Measurements from ENCODE around the gene TCFL5. TPM values are rescaled to one million over a fixed set of nuclear protein-coding genes. Genes with fewer than 3 reads are reported as not detected.

TCFL5 gene
- total and polyA plus RNA-seq, 2 donors (not counting 3 experiments of a cell fraction or from before 2014, with no cell fraction given) = 4.4 to 11.1 TPM

DNA sequence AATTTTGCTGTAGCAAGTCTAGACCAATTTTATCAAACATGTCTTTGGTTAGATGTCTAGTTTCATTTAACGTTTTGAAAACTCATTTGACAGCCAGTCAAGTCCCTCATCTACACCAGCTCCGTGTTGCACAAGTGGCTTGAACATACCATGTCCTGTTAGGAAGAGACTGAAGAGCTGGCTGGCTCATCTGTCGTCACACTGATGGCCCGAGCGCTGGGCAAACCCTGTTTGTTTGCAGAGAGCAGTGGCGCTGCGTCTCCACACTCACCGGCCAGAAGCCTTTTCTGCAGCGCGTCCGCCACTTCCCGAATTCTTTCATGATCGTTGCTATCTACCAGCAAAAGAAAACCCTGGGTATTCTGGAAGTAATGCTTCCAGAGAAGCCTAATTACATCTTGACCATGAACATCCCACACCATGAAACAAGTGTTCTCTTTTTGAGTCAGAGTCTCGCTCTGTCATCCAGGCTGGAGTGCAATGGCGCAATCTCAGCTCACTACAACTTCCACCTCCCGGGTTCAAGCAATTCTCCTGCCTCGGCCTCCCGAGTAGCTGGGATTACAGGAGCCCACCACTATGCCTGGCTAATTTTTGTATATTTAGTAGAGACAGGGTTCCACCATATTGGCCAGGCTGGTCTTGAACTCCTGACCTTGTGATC is 10.7 kb upstream of the TCFL5 start:
- BruUV-seq (replicated peaks) = no TSS peak
- intact Hi-C loops (cut with micrococcal nuclease) (no loop called here), dilution Hi-C loops (cut with MboI; ENCODE audit: extremely low pct_ligation_motif_present, low sequenced_read_pairs) (no loop called here)
- Histone ChIP-seq H3K36me3 (ENCODE audit: control insufficient read depth in 2 of 2, extremely low read depth in 1 of 2, insufficient read depth in 2 of 2, low read length in 2 of 2) (no peaks in the 10 kb centered on the region), H3K9me3 (replicated peaks; ENCODE audit: control insufficient read depth, insufficient read depth, low read length) (no peaks in the 10 kb centered on the region), H3K27ac (ENCODE audit: insufficient read depth, low read depth, low read length) (no peak overlapping the region), H3K4me3 (replicated peaks in 1 of 3; ENCODE audit: insufficient read depth in 1 of 3, low read depth in 1 of 3, low read length in 3 of 3) (no peak overlapping the region), H3K4me1 (ENCODE audit: control insufficient read depth, extremely low read depth, insufficient read depth, low read length) (peaks cover 5% of the 10 kb centered on the region), H3K9ac (replicated peaks; ENCODE audit: extremely low read depth, insufficient read depth, low read length) (no peak overlapping the region), H4K20me1 (replicated peaks; ENCODE audit: control insufficient read depth, extremely low read depth, insufficient read depth, low read length) (no peaks in the 10 kb centered on the region), H2AFZ (ENCODE audit: low read depth, low read length) (no peak overlapping the region), H3K27me3 (ENCODE audit: control insufficient read depth in 2 of 2, insufficient read depth in 2 of 2, low read length in 2 of 2) (no peaks in the 10 kb centered on the region), H3K9me1 (replicated peaks; ENCODE audit: control insufficient read depth, extremely low read depth, insufficient read depth, low read length) (no peaks in the 10 kb centered on the region), H3K79me2 (ENCODE audit: control insufficient read depth, insufficient read depth, low read length) (no peaks in the 10 kb centered on the region), H3K4me2 (ENCODE audit: insufficient read depth, low read length) (no peak overlapping the region)
- POLR2A ChIA-PET = interaction anchor here (0.7 kb wide), 1 partner anchor 35 kb away, joined by 3 read pairs; no protein-coding TSS in a partner anchor
- FAIRE-seq = no peak
- no peak for DNase-seq (ENCODE audit: low read depth, low spot score)
- CTCF ChIA-PET = interaction anchor here (1.4 to 4.8 kb wide), 4 partner anchors 11 to 137 kb away, joined by 4 to 38 read pairs (median 10); partner anchors contain the start of gene TCFL5
- TF ChIP-seq EZH2 (IDR thresholded peaks at IDR 0.05; ENCODE audit: borderline replicate concordance, low read depth, low read length, severe bottlenecking) = no peak
- no peak for TF ChIP-seq JUN (IDR thresholded peaks at IDR 0.05; ENCODE audit: borderline replicate concordance, insufficient read depth, insufficient read length, low read depth)
- TF ChIP-seq, protein P1, sequence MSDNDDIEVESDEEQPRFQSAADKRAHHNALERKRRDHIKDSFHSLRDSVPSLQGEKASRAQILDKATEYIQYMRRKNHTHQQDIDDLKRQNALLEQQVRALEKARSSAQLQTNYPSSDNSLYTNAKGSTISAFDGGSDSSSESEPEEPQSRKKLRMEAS (IDR thresholded peaks at IDR 0.05; ENCODE audit: insufficient read depth, insufficient read length) = no peak
- no peak for TF ChIP-seq POLR2A (IDR thresholded peaks at IDR 0.05; ENCODE audit: low read depth, low read length)
- TF ChIP-seq, protein P2, sequence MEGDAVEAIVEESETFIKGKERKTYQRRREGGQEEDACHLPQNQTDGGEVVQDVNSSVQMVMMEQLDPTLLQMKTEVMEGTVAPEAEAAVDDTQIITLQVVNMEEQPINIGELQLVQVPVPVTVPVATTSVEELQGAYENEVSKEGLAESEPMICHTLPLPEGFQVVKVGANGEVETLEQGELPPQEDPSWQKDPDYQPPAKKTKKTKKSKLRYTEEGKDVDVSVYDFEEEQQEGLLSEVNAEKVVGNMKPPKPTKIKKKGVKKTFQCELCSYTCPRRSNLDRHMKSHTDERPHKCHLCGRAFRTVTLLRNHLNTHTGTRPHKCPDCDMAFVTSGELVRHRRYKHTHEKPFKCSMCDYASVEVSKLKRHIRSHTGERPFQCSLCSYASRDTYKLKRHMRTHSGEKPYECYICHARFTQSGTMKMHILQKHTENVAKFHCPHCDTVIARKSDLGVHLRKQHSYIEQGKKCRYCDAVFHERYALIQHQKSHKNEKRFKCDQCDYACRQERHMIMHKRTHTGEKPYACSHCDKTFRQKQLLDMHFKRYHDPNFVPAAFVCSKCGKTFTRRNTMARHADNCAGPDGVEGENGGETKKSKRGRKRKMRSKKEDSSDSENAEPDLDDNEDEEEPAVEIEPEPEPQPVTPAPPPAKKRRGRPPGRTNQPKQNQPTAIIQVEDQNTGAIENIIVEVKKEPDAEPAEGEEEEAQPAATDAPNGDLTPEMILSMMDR (IDR thresholded peaks at IDR 0.05; ENCODE audit: extremely low read depth in 1 of 2, insufficient read depth in 1 of 2, low read depth in 1 of 2, low read length in 2 of 2) = no peak
- TF ChIP-seq FOS (IDR thresholded peaks at IDR 0.05; ENCODE audit: borderline replicate concordance, insufficient read depth, low read length) = no peak
- no peak for TF ChIP-seq POLR2AphosphoS5 (IDR thresholded peaks at IDR 0.05; ENCODE audit: insufficient read depth, low read depth, low read length)
- no peak for TF ChIP-seq MYC (IDR thresholded peaks at IDR 0.05; ENCODE audit: low read depth, low read length)
- TF ChIP-seq GATA2 (IDR thresholded peaks at IDR 0.05; ENCODE audit: insufficient read depth, insufficient read length, low read depth, low read length) = no peak

Data from endothelial cell of umbilical vein (primary cell).